A673 (cell line): ENCODE measurements around the gene CHST6.
"Not testable (repeated sequence)": the region's sequence is repeated elsewhere in the genome, so short reads cannot be mapped to it uniquely, and the experiment has no call there.

ENCODE experiments used
- CTCF ChIP-seq: fragments of 300-800, 200-600 bp; sonication (generic); conservative IDR thresholded peaks from 2 replicates; pipeline ENCODE4 v1.5.1; 2017; ENCODE audit warnings: low read depth, mild to moderate bottlenecking, antibody characterized with exemption, low read length, moderate library complexity, mixed read lengths
- EZH2 ChIP-seq: fragments of 200-600 bp; sonication (generic); IDR thresholded peaks from 2 replicates; pipeline ENCODE4 v1.6.1; 2017; ENCODE audit warnings: borderline replicate concordance, low read depth, mild to moderate bottlenecking, mixed read lengths, antibody characterized with exemption, low read length; ENCODE audit not compliant: poor library complexity, severe bottlenecking

- not testable (repeated sequence) for TF ChIP-seq CTCF, EZH2
Measured at GRCh38 chr16:75424105-75424762, 71.0 kb downstream of the CHST6 start.
